Neuron (in vitro differentiated cells): ENCODE data around the gene CPNE5.
A peak's percentile ranks its signal among the peaks of the same experiment; 100 is the strongest.

ENCODE experiments used
- H2AFZ ChIP-seq: one replicate; pipeline ENCODE4 v1.6.1; 2013; ENCODE audit warnings: low read depth, mild to moderate bottlenecking, inconsistent platforms, low read length, moderate library complexity
- H3K27me3 ChIP-seq: one replicate; pipeline ENCODE4 v1.6.1; 2013; ENCODE audit warnings: low read length; ENCODE audit not compliant: insufficient read depth
- H3K36me3 ChIP-seq: one replicate; pipeline ENCODE4 v1.6.1; 2013; ENCODE audit warnings: low read length; ENCODE audit not compliant: insufficient read depth
- H3K4me1 ChIP-seq: one replicate; pipeline ENCODE4 v1.6.1; 2013; ENCODE audit warnings: low read length; ENCODE audit not compliant: insufficient read depth
- H3K4me3 ChIP-seq: 2 replicates; pipeline ENCODE4 v1.5.1; 2013; ENCODE audit warnings: mild to moderate bottlenecking, low read length, moderate library complexity
- H3K9me3 ChIP-seq: one replicate; pipeline ENCODE4 v1.6.1; 2013; ENCODE audit warnings: low read length

The CPNE5 gene

DNA sequence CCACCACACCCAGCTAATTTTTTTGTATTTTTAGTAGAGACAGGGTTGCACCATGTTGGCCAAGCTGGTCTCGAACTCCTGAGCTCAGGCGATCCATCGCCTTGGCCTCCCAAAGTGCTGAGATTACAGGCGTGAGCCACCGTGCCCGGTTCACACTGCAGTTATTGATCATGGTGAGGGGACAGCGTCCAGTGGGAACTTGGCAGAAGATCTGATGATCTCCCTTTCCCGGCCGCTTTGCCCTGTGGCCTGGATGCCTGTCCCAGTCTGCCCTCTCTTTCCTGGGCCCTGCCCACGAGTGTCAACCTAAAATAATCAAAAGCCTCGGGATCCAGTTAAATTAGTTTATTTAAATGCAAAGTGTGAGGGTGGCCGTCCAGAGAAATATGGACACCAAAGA lies 42.2 kb downstream of the CPNE5 start:
- peaks cover 15% of the 10 kb centered on the region for H3K4me1 ChIP-seq
- no peaks in the 10 kb centered on the region for H3K9me3 ChIP-seq
- H3K36me3 ChIP-seq = no peaks in the 10 kb centered on the region
- H2AFZ ChIP-seq = no peak overlapping the region
- no peaks in the 10 kb centered on the region for H3K27me3 ChIP-seq
- no peak overlapping the region for H3K4me3 ChIP-seq

DNA sequence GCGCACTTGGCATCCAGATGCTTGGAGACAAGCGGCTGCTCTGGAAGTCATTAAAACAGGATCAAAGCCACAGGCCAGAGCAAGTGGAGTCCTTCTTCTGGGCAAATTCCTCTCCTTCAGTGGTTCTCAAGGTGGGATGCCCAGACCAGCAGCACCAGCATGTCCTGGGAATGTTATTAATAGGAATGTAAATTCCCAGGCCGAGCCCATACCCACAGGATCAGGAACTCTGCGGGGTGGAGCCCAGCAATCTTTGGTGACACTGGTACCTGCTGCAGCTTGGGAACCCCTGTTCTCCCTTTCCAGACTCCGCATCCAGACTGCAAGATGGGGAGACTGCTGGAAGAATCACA lies 44.6 kb downstream of the CPNE5 start:
- H2AFZ ChIP-seq = no peak overlapping the region
- H3K9me3 ChIP-seq = no peaks in the 10 kb centered on the region
- H3K4me3 ChIP-seq = no peak overlapping the region
- H3K36me3 ChIP-seq = no peaks in the 10 kb centered on the region
- H3K4me1 ChIP-seq = peaks cover 15% of the 10 kb centered on the region
- H3K27me3 ChIP-seq = no peaks in the 10 kb centered on the region

DNA sequence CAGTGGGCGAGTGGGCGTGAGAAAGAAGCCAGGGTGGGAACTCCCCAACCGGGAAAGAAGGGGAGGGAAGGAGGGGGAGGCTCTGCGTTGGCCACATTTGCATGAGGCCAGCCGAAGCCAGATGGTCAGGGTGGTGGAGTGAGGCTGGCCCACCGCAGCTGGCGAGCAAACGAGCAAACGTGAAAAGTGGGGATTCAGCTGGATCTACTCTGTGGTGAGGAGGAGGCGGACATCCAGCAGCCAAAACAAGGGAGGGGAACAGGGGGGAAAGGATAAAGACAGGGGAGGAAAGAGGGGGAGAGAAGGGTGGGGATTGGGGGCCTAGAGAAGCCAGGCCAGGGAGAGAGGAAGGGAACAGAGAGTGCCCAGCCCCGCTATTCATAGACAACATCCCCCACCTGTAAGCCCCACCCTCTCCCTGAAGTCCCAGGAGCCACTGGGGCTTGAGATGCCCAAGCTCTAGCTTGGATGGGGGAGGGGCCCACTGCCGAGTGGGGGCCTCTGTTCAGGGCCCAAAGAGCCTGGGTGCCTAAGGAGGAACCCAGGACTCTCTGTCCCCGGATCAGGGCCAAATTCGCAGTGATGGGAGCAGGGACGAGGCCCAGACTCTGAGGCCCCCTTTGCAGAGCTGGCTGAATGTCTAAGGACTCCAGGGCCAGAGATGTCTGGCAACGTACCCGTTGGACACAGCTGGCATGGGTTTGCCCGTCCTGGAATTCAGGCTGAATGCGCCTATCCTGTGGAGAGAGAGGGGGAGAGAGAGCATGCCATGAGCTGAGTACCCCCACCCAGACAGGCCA lies 45.1 kb downstream of the CPNE5 start:
- Histone ChIP-seq H3K4me1 (peaks cover 17% of the 10 kb centered on the region), H3K27me3 (no peaks in the 10 kb centered on the region), H3K36me3 (no peaks in the 10 kb centered on the region), H3K4me3 (no peak overlapping the region), H2AFZ (peak overlapping the region; percentile 28), H3K9me3 (no peaks in the 10 kb centered on the region)

DNA sequence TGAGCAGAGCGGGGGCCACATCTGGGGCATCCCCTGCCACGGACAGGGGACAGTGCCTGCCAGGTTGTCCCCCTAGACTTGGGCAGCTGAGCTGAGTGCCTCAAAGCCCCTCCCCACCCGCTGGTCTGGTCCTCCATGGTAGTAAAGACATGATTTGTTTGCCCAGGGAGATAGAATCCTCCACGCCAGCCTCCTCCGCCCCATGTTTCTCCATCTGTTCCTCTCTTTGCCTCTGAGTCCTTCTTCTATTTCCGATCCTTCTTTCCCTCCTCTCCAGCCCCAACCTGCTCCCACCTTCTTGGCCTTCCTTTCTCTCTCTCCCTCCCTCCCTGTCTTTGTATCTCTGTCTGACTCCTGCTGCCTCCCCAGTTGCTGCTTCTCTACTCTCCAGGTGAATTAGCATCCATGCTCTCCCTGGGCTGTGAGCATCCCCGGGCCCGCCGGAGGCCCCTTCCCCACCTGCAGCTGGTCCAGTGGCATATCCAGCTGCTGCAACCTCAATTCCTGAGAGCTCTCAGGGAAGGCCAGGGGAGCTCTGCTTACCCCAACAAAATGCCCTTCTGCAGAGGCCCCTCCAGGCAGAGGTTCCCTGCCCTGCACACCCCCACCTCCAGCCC lies 45.8 kb downstream of the CPNE5 start:
- H3K4me1 ChIP-seq = peaks cover 24% of the 10 kb centered on the region

DNA sequence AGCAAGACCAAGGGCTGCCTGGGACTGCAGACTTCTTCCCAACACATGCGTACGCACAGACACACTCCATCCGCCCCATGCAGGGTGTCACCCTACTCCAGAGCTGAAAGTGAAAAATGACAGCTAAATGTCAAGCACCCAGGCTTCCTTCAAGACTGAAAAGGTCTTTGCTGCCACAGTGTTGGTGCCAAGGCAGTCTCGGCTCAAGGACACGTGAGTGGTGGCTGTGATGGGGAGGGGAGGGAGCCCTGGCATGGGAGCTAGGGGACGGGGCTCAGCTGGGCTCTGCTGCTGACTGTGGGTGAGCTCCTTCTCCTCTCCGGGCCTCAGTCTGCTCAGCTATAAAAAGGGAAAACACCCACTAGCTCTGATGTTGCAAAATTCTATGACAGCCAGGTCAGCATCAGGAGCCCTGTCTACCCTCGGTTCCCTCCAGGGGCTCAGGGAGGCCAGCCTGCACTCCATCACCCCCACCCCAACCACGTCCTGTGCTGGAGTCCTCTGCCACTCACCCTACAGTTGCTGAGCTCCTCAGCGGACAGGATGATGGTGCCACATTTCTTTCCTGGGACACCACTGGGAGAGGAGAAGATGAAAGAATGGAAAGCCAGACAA lies 47.6 kb downstream of the CPNE5 start:
- no peak overlapping the region for H2AFZ ChIP-seq
- no peaks in the 10 kb centered on the region for H3K27me3 ChIP-seq
- H3K4me1 ChIP-seq = peaks cover 24% of the 10 kb centered on the region
- H3K36me3 ChIP-seq = no peaks in the 10 kb centered on the region
- H3K9me3 ChIP-seq = no peaks in the 10 kb centered on the region
- no peak overlapping the region for H3K4me3 ChIP-seq

More for the DNA sequence above, 45.8 kb downstream of the CPNE5 start:
- Histone ChIP-seq H3K4me3 (no peak overlapping the region), H3K27me3 (no peaks in the 10 kb centered on the region), H3K36me3 (no peaks in the 10 kb centered on the region), H2AFZ (peak overlapping the region; percentile 28), H3K9me3 (no peaks in the 10 kb centered on the region)

DNA sequence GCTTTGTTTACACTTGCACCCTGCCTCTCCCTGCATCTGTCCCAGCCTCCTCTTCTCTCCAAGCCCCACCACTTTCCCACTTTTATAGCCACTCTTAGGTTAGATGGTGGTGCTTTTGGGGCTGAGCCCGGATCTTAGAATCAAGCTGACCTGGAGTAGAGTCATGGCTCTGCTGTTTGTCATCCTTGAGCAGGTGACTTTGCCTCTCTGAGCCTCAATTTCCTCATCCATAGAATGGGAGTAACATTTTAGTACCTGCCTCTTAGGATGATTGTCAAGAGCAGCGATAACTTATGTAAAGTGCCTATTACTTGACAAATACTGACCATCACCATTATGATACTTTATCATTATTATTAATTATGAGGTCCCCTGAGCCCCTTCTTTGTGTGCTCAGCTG lies 48.2 kb downstream of the CPNE5 start:
- no peak overlapping the region for H3K4me3 ChIP-seq
- no peak overlapping the region for H2AFZ ChIP-seq
- no peaks in the 10 kb centered on the region for H3K9me3 ChIP-seq
- H3K36me3 ChIP-seq = no peaks in the 10 kb centered on the region
- H3K27me3 ChIP-seq = no peaks in the 10 kb centered on the region
- H3K4me1 ChIP-seq = peaks cover 24% of the 10 kb centered on the region

DNA sequence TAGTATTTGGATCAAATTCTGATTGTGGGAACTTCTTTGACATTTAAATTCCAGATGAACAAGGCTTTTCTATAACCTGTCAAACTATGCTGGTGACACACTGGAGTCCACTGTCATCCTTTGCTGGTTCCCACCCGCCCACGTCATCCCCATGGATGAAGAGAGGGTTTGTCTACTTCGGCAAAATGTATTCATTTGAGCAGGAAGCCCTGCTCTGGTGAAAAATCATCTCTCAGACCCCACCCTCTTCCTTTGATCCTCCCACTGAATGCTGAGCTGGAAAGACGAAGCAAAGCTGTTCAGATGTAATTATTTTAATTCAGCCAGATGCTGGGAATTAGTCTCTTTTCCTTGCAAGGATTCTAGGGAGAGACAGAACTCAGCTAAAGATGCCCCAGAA lies 50.5 kb downstream of the CPNE5 start:
- Histone ChIP-seq H3K27me3 (no peaks in the 10 kb centered on the region), H3K36me3 (no peaks in the 10 kb centered on the region), H3K9me3 (no peaks in the 10 kb centered on the region), H3K4me3 (no peak overlapping the region), H2AFZ (no peak overlapping the region), H3K4me1 (peaks cover 14% of the 10 kb centered on the region)

DNA sequence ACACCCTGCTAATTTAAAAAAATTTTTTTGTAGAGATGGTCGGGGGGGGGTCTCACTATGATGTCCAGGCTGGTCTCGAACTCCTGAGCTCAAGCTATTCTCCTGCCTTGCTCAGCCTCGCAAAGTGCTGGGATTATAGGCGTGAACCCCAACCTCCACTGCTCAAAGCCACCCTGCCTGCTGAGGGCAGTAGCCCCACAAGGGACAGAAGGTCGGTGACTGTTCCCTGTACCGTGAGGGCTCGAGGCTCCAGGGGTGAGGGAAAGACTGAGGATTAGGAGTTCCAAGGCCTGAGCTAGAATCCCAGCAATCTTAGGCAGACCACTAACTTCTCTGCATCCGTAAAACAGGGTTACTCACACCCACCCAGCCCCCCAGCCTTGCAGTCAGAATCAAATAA lies 51.1 kb downstream of the CPNE5 start:
- Histone ChIP-seq H3K4me1 (peaks cover 9% of the 10 kb centered on the region), H3K9me3 (no peaks in the 10 kb centered on the region), H3K36me3 (no peaks in the 10 kb centered on the region), H3K4me3 (no peak overlapping the region), H2AFZ (no peak overlapping the region), H3K27me3 (no peaks in the 10 kb centered on the region)

DNA sequence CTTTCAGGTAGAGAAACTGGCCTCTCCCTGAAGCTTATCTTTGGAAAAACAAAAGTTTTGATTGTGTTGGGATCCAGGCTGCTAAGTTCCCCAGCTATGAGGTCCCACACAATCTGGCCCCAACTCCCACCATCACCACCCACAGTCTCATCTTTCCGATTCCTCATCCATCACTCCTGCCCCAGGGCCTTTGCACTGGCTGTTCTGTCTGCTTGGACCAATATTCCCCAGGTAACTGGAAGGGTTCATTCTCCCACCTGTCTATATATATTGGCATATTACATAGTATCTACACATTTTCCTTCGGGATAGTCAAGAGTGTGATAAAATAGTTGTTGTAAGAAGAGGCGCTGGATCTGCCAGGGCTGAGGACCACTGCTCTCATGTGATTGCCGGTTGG lies 52.0 kb downstream of the CPNE5 start:
- H2AFZ ChIP-seq = no peak overlapping the region
- H3K36me3 ChIP-seq = no peaks in the 10 kb centered on the region
- peaks cover 9% of the 10 kb centered on the region for H3K4me1 ChIP-seq
- no peak overlapping the region for H3K4me3 ChIP-seq
- H3K27me3 ChIP-seq = no peaks in the 10 kb centered on the region
- no peaks in the 10 kb centered on the region for H3K9me3 ChIP-seq

DNA sequence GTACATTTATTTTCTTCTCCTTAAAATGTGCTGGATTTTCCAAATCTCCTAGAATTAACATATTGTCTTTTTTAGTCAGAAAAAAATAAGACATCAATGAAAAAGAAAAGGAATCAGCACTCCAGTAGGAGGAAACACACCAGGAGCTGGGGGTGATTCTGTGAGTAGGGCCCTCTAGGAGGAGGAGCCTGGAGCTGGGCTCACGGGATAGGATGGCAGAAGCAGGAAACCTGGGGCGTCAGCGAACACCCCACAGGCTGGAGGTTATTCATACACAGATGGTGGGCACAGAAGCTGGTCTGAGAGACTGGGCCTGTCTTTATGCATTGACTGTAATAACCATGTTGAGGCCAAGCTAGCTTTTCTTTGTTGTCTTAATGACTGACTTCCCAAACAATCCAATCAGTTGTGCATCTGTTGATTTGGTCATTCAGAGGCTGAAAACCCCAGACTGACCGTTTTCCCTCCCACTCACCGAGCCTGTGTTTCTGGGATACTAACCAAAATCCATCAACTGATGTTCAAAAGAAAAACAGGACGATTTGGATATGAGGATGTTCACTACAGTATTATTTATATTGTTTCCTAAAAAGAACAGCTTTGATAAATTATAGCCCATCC lies 53.1 kb downstream of the CPNE5 start:
- Histone ChIP-seq H3K4me1 (peaks cover 9% of the 10 kb centered on the region), H3K4me3 (no peak overlapping the region), H3K9me3 (no peaks in the 10 kb centered on the region), H3K36me3 (no peaks in the 10 kb centered on the region), H2AFZ (no peak overlapping the region), H3K27me3 (no peaks in the 10 kb centered on the region)

DNA sequence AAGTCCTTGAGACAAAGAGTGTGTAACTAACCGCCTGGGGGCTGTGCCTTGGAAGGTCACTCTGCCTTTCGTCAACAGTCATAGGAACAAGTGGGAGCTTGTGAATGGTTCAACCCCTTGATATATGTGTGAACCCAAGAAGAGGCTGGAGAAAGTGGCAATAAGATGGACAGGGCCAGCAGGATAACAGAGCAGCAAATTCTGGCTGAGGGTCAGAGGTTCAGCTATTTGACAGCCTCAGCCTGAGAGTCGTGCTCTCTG lies 54.9 kb downstream of the CPNE5 start:
- no peak overlapping the region for H3K4me3 ChIP-seq
- no peaks in the 10 kb centered on the region for H3K36me3 ChIP-seq
- H3K4me1 ChIP-seq = peaks cover 9% of the 10 kb centered on the region
- no peak overlapping the region for H2AFZ ChIP-seq
- no peaks in the 10 kb centered on the region for H3K27me3 ChIP-seq
- no peaks in the 10 kb centered on the region for H3K9me3 ChIP-seq

DNA sequence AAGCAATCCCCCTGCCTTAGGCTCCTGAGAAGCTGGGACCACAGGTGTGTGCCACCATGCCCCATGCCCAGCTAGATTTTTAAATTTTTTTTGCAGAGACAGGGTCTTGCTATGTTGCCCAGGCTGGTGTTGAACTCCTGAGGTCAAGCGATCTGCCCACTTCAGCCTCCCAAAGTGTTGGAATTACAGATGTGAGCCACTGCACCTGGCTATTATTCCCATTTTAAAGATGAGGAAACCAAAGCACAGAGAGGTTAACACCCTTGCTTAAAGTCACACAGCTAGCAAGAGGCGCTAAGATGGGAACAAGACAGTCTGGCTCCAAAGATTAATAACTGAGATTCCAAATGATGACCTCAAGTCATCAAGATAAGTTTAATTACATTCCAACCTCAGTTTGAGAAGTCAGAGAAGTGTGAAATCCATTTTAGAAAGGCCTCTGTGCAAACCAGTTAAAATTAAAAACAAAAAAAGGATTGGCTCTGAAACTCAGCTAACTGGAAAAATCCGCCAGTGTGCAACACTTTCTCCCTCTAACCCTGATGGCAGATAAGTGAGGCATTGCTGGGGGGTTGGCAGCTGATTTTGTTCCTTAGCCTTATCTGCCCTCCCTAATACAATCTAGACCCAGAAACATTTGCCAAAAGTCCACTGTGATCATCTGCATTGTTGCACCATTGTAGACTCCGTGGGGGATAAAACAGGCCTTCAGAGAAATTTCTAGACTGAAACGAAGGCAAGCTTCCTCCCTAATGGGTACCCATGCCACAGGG lies 55.5 kb downstream of the CPNE5 start:
- H3K4me1 ChIP-seq = peaks cover 4% of the 10 kb centered on the region
- H3K9me3 ChIP-seq = no peaks in the 10 kb centered on the region
- no peaks in the 10 kb centered on the region for H3K36me3 ChIP-seq
- no peak overlapping the region for H2AFZ ChIP-seq
- no peak overlapping the region for H3K4me3 ChIP-seq
- no peaks in the 10 kb centered on the region for H3K27me3 ChIP-seq

DNA sequence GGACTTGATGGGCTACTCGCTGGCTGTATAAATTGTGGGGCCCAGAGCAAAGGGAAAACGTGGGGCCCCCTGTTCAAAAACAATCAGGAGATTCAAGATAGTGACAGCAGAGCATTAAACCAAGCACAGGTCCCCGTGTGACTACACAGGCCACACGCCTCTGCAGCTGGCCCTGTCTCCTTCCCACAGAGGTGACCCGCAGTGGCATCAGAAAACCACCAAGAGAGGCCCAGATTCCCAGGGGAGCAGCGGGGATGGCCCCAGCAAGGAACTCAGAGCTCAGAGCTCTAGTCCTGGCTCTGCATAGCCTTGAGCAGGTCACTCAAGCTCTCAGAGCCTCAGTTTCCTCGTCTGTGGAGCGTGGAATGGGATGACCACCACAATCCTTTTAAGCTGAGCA lies 57.6 kb downstream of the CPNE5 start:
- no peaks in the 10 kb centered on the region for H3K9me3 ChIP-seq
- peaks cover 16% of the 10 kb centered on the region for H3K4me1 ChIP-seq
- H3K4me3 ChIP-seq = no peak overlapping the region
- H2AFZ ChIP-seq = no peak overlapping the region
- H3K36me3 ChIP-seq = no peaks in the 10 kb centered on the region
- H3K27me3 ChIP-seq = no peaks in the 10 kb centered on the region
